GM18511 (cell line): Measurements from ENCODE around the gene GDF15.
"Not testable (repeated sequence)": the region's sequence is repeated elsewhere in the genome, so short reads cannot be mapped to it uniquely, and the experiment has no call there.

Source experiments
- ATAC-seq: cut with Tn5 transposase; IDR thresholded peaks from one replicate; pipeline ENCODE4 v1.9.1; 2021; ENCODE audit warnings: mild to moderate bottlenecking, moderate library complexity; ENCODE audit not compliant: unreplicated experiment

The GDF15 gene

DNA sequence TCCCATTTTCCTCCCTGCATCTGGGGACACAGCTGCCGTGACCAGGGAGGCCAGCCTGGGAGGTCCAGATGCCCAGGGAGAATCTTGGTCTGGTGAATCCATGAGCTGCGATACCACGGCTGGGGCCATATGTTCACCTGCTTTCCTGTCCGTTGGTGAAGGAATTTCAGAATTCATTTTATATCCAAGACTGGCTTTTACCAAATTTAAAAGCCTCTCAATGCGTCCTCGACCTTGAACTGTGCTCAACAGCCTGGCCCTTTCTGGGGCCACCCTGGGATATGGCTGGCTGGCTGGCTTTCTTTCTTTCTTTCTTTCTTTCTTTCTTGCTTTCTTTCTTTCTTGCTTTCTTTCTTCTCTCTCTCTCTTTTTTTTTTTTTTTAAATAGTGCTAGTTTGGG lies 22.2 kb upstream of the GDF15 start:
- no peak for ATAC-seq

DNA sequence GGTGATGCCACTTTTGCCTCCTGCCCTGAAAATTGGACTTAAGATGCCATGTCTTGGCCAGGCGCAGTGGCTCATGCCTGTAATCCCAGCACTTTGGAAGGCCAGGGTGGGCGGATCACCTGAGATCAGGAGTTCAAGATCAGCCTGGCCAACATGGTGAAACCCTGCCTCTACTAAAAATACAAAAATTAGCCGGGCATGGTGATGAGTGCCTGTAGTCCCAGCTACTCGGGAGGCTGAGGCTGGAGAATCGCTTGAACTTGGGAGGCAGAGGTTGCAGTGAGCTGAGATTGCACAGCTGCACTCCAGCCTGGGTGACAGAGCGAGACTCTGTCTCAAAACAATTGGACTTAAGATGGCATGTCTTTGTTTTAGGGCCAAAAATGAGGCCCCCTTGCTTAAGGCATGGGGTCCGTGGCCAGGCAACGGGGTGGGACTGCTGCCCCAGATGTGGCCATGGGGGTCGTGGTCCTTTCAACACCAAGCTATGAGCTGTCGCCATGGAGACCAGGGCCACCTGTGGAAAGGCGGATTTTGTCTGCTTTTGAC lies 21.6 kb upstream of the GDF15 start:
- not testable (repeated sequence) for ATAC-seq

DNA sequence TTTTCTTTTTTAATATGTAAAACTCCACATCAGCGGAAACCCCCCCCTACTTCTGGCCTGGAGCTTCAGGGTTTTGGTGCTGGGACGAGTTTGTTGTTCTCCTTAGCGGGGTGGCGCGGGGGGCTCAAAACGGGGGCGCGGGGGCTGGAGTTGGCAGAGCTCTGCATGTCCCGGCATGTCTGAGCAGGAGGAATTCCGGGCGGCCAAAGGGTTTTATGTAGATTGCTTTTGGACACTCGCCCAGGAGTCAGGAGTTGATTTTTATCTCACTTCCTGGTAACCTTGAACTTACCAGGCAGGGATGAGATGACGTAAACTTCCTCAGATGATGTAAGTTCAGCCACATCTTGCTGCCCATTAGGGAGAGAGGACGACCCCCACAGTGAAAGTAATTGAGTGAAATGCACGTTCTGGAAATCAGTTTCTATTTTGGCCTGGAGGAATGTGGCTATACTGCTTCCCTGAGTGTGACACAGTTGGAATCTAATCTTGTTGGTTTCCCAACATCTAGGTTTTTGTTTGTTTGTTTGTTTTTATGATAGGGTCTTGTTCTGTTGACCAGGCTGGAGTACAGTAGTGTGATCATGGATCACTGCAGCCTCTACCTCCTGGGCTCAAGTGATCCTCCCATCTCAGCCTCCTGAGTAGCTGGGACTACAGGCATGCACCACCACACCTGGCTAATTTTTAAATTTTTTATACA lies 21.0 kb upstream of the GDF15 start:
- no peak for ATAC-seq

DNA sequence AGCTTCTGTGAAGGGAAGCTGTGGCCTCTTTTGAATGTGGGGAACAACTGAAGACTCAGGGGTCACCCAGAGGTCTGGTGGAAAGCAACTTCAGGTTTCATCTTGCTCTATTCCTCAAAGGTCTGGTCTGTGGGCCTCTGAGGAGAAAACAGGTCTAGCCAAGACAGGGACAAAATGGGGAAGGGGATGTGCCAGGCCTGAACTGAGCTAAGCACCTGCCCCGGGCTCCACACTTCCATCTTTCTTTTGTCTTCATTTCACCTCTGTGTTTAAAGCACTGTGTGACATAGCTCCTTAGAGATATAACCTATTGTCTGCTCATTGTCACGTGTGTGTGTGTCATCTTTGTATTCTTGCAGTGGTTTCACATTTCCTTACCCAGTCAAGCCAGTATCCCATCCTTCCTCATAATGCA lies 19.9 kb upstream of the GDF15 start:
- no peak for ATAC-seq

DNA sequence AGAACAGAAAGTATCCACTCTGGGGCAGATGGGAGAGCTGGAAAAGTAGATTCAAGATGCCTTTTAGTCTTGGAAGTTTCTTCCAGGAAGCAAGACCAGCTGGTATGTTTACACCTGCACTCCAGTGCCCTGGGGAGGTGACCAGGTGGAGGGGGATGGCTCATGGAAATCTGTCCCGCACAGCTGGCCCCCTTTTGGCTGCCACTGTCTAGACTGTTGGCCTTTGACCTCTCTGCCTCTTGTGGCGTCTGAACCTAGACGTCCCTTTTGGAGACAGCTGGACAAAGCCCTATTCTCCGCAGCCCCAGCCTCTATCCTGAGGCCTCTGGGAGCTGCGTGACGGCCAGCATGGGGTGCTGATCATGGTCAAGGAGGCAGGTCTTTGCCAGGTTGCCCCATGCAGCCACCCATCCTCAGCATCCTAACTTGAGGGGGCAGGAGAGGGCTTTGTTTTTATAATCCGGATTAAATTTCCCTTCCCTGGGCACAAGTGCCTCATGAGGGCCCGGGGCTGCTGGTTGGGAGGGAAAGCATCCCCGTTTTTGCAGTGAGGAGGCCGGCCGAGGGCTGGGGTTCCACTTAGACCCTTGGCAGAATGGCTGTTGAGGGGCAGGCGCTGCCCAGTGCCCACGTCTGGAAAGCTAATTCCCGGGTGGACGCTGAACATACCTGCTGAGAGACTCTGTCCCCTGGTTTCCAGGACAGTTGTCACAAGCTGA lies 17.3 kb upstream of the GDF15 start:
- ATAC-seq = no peak

DNA sequence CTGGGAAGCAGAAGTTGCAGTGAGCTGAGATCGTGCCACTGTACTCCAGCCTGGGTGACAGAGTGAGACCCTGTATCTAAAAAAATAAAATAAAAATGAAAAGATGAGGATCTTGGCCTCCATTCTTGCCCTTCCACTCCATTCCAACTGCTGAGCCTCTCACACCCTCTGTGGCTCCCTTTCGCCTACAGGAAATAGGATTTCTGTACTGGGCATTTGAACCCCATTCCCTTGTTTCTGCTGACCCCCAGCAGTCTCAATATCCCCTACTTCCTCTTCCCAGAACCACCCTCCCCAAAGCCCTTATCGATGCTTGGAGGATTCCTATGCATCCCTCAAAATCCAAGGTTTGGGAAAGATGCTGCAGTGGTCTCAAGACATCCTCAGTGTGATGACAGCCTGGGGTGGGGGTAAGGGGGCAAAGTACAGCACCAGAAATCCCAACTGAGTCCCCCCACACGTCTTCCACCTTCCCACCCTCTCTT lies 12.5 kb upstream of the GDF15 start:
- ATAC-seq = no peak

DNA sequence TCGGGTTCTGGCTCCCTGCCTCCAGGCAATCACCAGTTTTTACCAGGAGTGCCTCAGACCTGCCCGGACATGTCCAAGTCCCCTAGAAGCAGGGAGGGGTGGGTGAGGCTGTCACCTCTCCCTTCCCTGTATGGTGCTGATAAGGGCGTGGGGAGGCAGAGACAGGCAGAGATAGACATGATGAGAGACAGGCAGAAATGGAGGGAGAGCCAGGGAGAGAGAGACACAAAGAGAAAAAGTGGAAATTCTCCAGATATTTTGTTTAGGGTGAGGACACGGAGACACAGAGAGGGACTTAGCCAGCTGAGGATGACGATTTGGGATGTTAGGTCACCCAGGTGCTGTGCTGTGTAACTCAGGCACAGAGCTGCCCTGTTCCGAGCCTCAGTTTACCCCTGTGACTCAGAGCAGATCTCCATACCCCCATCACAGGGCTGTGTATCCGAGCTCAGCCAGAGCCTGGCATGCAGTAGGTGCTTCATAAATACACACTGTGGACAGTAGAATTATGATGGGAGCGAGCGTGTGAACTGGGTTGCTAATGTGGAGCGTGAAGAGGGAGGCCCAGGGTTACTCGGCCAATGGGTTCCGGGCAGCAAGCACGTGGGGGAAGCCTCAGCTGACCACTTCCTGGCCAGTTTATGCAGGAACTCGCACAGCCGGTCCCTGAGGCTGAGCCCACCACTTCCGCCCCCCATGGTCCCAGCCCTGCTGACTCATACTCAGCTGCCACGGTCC lies 11.9 kb upstream of the GDF15 start:
- ATAC-seq = peak; percentile 88

DNA sequence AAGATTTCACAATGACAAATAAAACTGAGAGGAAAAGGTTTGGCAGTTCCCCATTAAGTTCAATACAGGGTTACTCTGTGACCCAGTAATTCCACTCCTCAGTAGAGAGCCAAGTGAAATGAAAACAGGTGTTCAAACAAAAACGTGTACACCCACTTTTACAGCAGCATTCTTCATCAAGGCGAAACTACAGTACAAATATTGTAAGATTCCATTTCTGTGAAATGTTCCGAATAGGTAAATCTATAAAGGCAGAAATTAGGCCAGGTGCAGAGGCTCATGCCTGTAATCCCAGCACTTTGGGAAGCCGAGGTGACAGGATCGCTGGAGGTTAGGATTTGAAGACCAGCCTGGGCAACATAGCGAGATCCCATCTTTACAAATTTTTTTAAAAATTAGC lies 8.9 kb upstream of the GDF15 start:
- ATAC-seq = no peak

DNA sequence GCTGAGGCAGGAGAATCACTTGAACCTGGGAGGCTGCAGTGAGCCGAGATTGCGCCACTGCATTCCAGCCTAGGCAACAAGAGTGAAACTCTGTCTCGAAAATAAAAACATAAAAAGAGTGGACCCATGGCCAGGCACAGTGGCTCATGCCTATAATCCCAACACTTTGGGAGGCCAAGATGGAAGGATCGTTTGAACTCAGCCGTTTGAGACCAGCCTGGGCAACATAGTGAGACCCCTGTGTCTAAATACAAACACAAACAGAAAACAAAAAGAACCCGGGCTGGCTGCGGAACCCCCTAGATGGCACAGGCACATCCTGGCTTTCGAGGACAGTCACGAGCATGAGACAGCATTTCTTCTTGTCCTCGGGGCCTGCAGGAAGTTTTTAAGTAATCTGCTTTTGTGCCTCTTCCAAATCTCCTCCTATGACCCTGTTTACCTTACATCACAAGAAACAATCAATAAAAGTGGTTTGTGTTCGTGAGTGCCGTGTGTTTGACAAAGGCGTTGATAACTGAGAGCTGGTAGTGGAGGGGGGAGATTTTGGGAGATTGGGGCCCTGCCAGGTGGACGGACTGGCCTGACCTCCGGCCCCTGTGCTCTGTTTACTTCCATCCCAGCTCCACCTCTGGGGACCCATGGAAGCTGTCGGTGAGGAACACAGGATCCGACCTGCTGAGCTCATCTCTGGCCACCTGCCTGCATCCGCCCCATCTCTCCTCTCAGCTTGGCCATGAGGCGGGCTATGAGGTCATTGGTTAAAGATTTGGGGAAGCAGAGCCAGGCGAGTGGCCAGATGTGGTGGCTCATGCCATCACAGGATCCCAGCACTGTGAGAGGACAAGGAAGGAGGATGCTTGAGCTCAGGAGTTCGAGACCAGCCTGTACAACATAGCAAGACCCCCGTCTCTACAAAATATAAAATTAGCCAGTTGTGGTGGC lies 5.9 kb upstream of the GDF15 start:
- no peak for ATAC-seq

DNA sequence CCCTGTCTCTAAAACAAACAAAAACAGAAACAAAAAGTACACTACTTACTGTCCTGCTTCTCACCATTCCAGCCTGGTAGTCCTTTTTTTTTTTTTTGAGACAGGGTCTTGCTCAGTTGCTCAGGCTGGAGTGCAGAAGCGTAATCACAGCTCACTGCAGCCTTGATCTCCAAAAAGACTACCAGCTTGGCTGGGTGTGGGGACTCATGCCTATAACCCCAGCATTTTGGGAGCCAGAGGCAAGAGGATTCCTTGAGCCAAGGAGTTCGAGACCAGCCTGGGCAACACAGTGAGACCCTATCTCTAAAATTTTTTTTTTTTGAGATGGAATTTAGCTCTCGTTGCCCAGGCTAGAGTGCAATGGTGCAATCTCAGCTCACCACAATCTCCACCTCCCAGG lies 5.1 kb upstream of the GDF15 start:
- ATAC-seq = no peak

DNA sequence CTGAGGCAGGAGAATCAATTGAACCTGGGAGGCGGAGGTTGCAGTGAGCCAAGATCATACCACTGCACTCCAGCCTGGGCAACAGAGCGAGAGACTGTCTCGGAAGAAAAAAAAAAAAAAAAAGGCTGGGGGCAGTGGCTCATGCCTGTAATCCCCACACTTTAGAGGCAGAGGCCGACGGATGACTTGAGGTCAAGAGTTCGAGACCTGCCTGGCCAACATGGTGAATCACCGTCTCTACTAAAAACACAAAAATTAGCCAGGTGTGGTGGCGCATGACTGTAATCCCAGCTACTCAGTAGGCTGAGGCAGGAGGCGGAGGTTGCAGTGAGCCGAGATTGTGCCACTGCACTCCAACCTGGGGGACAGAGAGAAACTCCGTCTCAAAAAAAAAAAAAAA lies 2.3 kb upstream of the GDF15 start:
- not testable (repeated sequence) for ATAC-seq

DNA sequence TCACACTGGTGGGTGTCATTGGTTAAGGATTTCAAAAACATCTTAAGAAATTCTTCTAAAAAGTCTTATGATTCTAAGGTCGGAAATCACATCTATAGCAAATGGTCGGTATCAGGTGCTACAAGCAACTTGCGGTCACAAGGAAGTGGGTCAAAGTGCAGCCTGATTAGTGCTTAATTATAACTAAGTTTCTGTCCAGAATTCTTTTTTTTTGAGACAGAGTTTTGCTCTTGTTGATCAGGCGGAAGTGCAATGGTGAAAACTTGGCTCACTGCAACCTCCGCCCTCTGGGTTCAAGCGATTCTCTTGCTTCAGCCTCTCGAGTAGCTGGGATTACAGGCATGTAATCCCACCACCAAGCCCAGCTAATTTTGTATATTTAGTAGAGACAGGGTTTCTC lies 1.2 kb upstream of the GDF15 start:
- no peak for ATAC-seq

DNA sequence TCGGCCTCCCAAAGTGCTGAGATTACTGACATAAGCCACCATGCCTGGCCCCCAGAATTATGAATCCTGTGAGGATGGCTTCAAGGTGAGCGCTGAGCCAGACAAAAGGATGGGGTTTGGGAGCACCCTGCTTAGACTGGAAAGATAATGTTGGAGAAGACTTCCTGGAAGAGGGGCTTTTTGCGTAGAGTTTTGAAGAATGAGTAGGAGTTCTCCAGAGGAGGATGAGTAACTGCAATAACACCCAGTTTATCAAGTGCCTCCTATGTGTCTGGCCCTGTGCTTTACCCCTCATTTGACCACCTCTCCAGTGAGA lies 641 bp upstream of the GDF15 start:
- ATAC-seq = no peak

DNA sequence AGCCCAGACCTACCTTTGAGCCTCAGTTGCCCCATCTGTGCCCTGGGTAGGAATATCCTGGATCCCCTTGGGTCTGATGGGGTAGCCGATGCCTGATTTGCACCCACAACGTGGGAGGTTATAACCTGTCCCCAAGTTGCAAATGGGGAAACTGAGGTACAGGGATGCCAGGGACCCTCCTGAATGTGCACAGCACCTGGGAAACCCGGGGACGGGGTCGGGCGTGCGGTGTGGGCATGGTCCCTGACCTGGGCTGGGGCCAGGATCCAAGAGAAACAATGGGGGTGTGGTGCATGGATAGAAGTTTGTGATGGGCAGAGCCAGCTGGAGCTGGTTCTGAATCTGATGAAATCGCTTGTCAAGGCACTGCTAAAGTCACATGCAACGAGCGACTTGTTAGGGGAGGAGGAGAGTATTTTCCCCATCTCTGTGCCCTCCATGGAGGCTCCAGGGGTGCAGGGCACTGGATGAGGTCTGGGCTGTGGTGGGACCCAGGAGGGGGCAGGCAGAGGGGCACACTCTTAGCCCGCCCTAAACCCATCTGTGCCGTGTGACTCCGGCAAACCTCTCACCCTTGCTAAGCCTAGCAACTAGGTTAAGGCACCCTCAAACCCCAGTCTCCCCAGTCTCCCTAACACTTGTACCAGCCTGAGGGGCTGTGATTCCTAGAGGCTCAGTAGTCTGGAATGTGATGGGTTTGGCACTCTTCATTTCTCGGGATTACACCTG lies 749 bp downstream of the GDF15 start:
- ATAC-seq = no peak

DNA sequence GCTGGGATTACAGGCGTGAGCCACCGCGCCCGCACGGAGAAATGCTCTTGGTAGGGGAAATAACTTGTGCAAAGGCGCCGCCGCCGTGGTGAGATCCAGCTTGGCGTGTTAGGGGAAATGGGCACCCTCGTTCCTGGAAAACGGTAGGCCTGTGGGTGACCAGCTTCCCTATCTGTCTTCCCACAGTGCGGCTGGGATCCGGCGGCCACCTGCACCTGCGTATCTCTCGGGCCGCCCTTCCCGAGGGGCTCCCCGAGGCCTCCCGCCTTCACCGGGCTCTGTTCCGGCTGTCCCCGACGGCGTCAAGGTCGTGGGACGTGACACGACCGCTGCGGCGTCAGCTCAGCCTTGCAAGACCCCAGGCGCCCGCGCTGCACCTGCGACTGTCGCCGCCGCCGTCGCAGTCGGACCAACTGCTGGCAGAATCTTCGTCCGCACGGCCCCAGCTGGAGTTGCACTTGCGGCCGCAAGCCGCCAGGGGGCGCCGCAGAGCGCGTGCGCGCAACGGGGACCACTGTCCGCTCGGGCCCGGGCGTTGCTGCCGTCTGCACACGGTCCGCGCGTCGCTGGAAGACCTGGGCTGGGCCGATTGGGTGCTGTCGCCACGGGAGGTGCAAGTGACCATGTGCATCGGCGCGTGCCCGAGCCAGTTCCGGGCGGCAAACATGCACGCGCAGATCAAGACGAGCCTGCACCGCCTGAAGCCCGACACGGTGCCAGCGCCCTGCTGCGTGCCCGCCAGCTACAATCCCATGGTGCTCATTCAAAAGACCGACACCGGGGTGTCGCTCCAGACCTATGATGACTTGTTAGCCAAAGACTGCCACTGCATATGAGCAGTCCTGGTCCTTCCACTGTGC lies 2.4 kb downstream of the GDF15 start:
- ATAC-seq = peak; percentile 74

DNA sequence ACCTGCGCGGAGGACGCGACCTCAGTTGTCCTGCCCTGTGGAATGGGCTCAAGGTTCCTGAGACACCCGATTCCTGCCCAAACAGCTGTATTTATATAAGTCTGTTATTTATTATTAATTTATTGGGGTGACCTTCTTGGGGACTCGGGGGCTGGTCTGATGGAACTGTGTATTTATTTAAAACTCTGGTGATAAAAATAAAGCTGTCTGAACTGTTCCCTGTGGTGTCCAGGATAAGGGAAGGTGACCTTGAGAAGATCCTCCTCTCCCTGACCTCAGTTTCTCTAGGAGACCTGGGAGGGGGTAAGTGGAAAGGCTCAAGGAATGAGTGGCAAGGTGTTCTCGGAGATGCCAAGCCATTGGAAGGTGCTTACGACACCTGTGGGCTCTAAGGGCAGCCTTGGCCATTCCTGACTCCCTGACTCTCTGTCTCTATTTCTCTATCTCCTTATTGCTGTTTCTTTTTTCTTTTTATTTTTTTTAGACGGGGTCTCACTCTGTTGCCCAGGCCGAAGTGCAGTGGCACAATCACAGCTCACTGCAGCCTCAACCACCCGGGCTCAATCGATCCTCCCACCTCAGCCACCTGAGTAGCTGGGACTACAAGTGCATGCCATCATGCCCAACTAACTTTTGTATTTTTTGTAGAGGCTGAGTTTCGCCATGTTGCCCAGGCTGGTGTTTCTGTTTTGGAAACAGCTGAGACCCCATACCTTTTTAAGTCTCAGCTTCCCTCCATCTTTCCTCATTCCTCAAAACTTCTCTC lies 3.2 kb downstream of the GDF15 start:
- ATAC-seq = no peak

DNA sequence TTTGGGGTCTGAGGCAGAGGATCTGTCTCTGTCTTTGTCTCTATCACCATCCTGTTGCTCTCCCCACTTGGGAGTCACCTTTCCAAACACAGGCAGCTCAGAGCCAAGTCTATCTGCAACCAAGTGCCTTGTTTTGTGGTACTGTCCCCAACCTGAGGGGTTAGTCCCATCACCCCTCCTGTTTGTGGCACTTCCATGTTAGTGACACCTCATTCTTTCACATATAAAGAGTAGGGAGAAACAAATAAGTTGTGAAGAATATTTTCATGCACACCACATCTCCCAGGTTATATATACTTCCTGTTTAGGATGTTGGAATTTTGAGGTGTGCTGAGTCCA lies 3.7 kb downstream of the GDF15 start:
- ATAC-seq = no peak
